ENCODE measurements around the gene TBC1D22A. TPM values are rescaled to one million over a fixed set of nuclear protein-coding genes. Genes with fewer than 3 reads are reported as not detected.

Gene TBC1D22A
- total RNA-seq, 1 experiment from 2014 or later: 14.3 TPM

GRCh38 chr22:47165338-47166032, 403.0 kb downstream of the TBC1D22A start:
- no TSS peak for BruUV-seq (replicated peaks)
- no peaks in the 10 kb centered on the region for H3K9me2 ChIP-seq (replicated peaks; ENCODE audit: low read length)
- no peak overlapping the region for H3K27ac ChIP-seq (ENCODE audit: low read length)
- no peaks in the 10 kb centered on the region for H3K27me3 ChIP-seq (ENCODE audit: low read length)
- no peak overlapping the region for H2AFZ ChIP-seq (ENCODE audit: low read length)
- no peaks in the 10 kb centered on the region for H3K36me3 ChIP-seq (ENCODE audit: low read depth, low read length)
- no peak overlapping the region for H3K4me3 ChIP-seq (ENCODE audit: low read length)
- ATAC-seq (no peak), DNase-seq (no peak)
- ChIA-PET POLR2A (ENCODE audit: unreplicated experiment) (no interaction called here), CTCF (no interaction called here)
- no peak overlapping the region for H3K4me2 ChIP-seq (ENCODE audit: low read length)
- H3K79me2 ChIP-seq (ENCODE audit: low read length): no peaks in the 10 kb centered on the region
- intact Hi-C loops (cut with micrococcal nuclease): no loop called here
- no peaks in the 10 kb centered on the region for H3K9me3 ChIP-seq (ENCODE audit: low read length)
- no peak overlapping the region for H3K9ac ChIP-seq (ENCODE audit: low read length)
- no peaks in the 10 kb centered on the region for H4K20me1 ChIP-seq (ENCODE audit: low read length)
- no peaks in the 10 kb centered on the region for H3F3A ChIP-seq (ENCODE audit: low read length, unreplicated experiment)
- TF ChIP-seq EZH2phosphoT487 (IDR thresholded peaks at IDR 0.05; ENCODE audit: borderline replicate concordance, low read length) (no peak), EZH2 (IDR thresholded peaks at IDR 0.05; ENCODE audit: low read length, unreplicated experiment) (no peak)
- H3K4me1 ChIP-seq (ENCODE audit: insufficient read depth, low read length): no peaks in the 10 kb centered on the region

GRCh38 chr22:47166033-47166404, 403.6 kb downstream of the TBC1D22A start:
- H3K4me1 ChIP-seq (ENCODE audit: insufficient read depth, low read length): no peaks in the 10 kb centered on the region
- H3K9ac ChIP-seq (ENCODE audit: low read length): no peak overlapping the region
- CTCF ChIA-PET: no interaction called here
- H3K9me2 ChIP-seq (replicated peaks; ENCODE audit: low read length): no peaks in the 10 kb centered on the region
- no peak overlapping the region for H3K27ac ChIP-seq (ENCODE audit: low read length)
- H3K36me3 ChIP-seq (ENCODE audit: low read depth, low read length): no peaks in the 10 kb centered on the region
- intact Hi-C loops (cut with micrococcal nuclease): no loop called here
- no TSS peak for BruUV-seq (replicated peaks)
- H3K4me3 ChIP-seq (ENCODE audit: low read length): no peak overlapping the region
- TF ChIP-seq EZH2phosphoT487 (IDR thresholded peaks at IDR 0.05; ENCODE audit: borderline replicate concordance, low read length) (no peak), EZH2 (IDR thresholded peaks at IDR 0.05; ENCODE audit: low read length, unreplicated experiment) (no peak), CTCF (conservative IDR thresholded peaks at IDR 0.05; ENCODE audit: low read depth, low read length) (no peak)
- DNase-seq (no peak), ATAC-seq (no peak)
- no peak overlapping the region for H2AFZ ChIP-seq (ENCODE audit: low read length)
- POLR2A ChIA-PET (ENCODE audit: unreplicated experiment): no interaction called here
- no peaks in the 10 kb centered on the region for H3K79me2 ChIP-seq (ENCODE audit: low read length)
- H3F3A ChIP-seq (ENCODE audit: low read length, unreplicated experiment): no peaks in the 10 kb centered on the region
- H3K9me3 ChIP-seq (ENCODE audit: low read length): no peaks in the 10 kb centered on the region
- H4K20me1 ChIP-seq (ENCODE audit: low read length): no peaks in the 10 kb centered on the region
- no peaks in the 10 kb centered on the region for H3K27me3 ChIP-seq (ENCODE audit: low read length)
- H3K4me2 ChIP-seq (ENCODE audit: low read length): no peak overlapping the region

- Histone ChIP-seq H2AFZ (ENCODE audit: low read length) (no peak overlapping the region), H3K9me2 (replicated peaks; ENCODE audit: low read length) (no peaks in the 10 kb centered on the region), H3K79me2 (ENCODE audit: low read length) (no peaks in the 10 kb centered on the region), H3K4me3 (ENCODE audit: low read length) (no peak overlapping the region), H3F3A (ENCODE audit: low read length, unreplicated experiment) (no peaks in the 10 kb centered on the region), H3K36me3 (ENCODE audit: low read depth, low read length) (no peaks in the 10 kb centered on the region), H3K27me3 (ENCODE audit: low read length) (no peaks in the 10 kb centered on the region), H3K4me1 (ENCODE audit: insufficient read depth, low read length) (no peaks in the 10 kb centered on the region), H3K9me3 (ENCODE audit: low read length) (no peaks in the 10 kb centered on the region), H4K20me1 (ENCODE audit: low read length) (no peaks in the 10 kb centered on the region), H3K27ac (ENCODE audit: low read length) (no peak overlapping the region), H3K4me2 (ENCODE audit: low read length) (no peak overlapping the region), H3K9ac (ENCODE audit: low read length) (no peak overlapping the region)
- intact Hi-C loops (cut with micrococcal nuclease): no loop called here
- ChIA-PET CTCF (no interaction called here), POLR2A (ENCODE audit: unreplicated experiment) (no interaction called here)
- ATAC-seq (no peak), DNase-seq (no peak)
- TF ChIP-seq CTCF (conservative IDR thresholded peaks at IDR 0.05; ENCODE audit: low read depth, low read length): no peak
- TF ChIP-seq EZH2 (IDR thresholded peaks at IDR 0.05; ENCODE audit: low read length, unreplicated experiment): no peak
- TF ChIP-seq EZH2phosphoT487 (IDR thresholded peaks at IDR 0.05; ENCODE audit: borderline replicate concordance, low read length): no peak
- no TSS peak for BruUV-seq (replicated peaks)
Measured at GRCh38 chr22:47166446-47167016, 404.1 kb downstream of the TBC1D22A start.

All from PC-3 (cell line).